C1 segment of cervical spinal cord (tissue), 14 donors: ENCODE measurements around the gene LPO.

Source experiments
- DNase-seq, 14 donors: peaks; one replicate each; lab custom pipeline; 2025; lab: John Stamatoyannopoulos, UW

LPO gene

DNA sequence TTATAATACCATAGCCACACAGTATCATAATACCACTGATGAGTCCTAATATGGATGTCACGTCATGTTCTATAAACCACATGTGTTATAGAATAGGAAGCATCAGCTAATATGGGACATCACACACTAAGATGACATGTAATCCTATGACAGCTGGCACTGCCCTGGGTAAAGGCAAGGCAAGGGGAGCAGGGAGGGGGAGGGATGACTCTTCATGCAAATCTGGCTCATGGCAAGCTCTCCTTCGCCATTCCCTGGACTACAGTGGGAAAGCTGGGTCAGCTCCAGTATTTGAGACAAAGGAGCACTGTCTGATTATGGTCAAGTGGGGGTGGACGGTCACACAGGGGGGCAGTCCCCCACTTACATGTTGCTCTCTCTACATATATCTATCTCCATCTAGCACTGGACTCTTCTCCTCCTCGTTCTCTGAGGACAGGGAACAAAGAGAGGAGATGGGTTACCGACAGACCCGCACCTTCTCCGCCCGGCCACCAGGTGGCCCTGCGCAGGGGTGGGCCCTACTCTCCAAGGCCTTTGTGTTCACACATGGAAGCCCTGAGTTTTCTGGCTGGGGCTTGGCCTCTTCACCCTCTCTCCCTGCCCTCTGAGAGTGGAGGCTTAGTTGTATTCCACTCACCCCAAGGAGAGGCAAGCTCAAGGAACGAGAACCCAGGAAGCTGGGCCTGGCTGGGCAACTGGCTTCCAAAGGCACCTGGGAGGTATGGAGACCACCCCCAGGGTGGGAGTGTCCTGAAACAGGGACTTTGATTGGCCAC lies 65.8 kb downstream of the LPO start:
- peak in 1 of 14 donors; percentile 24 for DNase-seq

DNA sequence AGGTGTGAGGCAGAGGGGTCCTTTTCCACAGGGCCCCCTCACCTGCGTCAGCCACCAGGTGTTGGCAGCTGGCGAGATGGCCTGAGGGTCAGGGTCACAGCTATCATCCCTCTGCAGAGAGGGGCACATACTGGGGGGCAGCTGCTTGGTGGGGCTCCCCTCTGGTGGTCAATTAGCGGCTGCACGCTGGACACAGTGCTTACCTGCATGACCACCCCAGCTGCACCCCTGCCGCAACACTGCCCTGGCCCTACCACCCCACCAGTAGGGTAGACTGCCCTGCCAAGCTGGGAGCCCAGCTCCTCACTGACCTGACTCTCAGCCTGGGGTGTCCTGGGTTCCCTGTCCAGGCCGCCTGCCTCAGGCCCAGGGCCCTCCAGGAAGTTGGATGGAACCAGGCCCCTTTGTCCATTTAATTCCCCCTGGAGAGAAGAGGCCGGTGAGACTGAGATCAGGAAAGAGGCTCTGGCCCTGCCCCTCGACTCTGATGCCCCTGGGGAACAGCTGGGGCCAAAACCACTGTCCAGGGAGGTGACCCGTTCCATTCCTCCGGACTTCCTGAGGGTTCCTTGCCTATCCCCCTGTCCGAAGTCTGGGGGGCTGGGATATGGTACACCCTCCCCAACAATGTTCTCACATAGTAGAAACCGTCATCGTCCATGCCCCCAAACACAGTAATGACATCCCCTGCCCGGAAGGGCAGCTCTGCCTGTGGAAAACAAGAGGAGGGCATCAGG lies 66.5 kb downstream of the LPO start:
- no peak for DNase-seq

DNA sequence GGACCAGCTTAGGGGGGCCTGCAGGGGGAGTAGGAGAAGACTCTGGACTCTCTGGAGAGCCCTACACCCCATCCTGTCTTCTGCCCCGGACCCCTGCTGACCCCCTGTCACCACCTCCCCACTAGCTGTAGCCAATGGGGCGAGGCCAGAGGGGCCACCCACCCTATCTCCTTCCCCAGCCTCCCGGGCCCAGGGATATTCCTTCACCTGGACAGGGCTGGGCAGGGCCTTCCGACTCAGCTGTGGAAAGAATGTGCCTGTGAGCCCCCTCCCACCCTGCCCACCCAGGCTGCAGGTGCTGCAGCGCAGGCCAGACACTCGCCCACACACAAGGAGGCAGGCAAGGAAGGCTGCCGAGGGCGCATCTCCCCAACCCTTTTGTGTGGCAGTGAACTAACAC lies 67.2 kb downstream of the LPO start:
- DNase-seq: no peak

DNA sequence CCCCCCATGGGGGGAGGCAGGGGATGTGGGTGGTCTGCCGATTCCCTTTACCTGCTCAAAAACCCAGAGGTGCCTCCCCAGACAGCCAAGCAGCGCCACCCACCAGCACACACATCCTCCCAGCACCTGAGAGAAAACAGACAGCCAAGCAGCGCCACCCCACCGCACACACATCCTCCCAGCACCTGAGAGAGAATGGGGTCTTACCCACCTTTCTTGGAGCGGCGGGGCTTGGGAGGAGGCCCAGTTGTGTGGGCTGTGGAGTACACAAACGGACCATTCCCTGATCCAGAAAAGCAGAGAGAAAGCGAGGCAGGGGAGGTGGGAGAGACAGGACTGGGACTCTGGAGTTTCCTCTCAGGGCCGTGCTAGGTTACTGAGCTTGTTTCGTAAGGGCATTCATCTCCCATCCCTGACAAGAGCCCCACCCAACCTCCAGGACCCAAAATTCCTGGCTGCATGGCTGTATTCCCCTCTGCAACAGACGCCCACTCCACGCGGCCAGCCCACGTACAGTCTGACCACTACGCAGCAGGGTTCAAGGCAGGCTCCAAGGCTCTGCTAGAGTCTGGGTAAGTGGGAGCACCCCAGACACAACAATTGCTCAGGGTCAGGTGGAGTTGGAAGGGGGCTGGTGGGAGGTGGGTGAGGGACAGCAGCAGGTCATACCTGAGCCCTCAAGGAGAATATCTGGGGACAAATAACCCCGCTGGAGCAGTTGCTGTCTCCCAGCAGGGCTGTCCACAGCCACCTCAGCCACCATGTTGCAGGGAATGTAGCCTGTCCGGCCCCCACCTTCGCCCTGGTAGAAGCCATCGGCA lies 68.0 kb downstream of the LPO start:
- no peak for DNase-seq

DNA sequence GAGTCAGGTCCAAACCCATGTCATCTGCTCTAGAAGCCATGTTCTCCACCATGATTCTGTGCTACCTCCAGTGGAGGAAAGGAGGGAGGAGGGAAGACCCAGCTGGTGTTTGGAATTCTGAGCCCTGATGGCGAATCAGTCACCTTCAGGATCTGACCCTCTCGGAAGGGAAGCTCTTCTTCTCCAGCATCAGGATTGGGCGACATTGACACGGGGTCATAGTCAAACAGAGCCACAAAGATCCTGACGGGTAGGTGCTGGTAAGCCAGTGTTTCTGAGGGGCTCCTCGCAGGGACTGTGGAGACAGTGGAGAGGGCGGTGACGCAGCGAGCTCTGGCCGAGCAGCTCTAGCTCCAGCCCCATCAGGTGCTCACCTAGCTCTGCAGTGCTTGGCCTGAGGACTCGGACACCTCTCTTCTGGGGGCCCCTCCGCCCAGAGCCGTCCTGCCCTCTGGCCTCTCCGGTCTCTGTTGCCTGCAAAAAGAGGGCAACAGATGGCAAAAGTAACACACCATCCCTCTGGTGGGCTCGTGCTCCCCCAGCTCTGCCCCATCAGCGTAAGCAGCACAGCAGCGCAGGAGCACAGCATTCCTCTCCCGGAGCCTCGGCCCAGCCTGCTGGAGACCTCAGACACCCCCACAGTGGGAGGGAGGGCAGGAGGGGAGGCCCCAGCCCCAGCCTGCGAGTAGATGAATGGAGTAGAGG lies 69.2 kb downstream of the LPO start:
- no peak for DNase-seq

DNA sequence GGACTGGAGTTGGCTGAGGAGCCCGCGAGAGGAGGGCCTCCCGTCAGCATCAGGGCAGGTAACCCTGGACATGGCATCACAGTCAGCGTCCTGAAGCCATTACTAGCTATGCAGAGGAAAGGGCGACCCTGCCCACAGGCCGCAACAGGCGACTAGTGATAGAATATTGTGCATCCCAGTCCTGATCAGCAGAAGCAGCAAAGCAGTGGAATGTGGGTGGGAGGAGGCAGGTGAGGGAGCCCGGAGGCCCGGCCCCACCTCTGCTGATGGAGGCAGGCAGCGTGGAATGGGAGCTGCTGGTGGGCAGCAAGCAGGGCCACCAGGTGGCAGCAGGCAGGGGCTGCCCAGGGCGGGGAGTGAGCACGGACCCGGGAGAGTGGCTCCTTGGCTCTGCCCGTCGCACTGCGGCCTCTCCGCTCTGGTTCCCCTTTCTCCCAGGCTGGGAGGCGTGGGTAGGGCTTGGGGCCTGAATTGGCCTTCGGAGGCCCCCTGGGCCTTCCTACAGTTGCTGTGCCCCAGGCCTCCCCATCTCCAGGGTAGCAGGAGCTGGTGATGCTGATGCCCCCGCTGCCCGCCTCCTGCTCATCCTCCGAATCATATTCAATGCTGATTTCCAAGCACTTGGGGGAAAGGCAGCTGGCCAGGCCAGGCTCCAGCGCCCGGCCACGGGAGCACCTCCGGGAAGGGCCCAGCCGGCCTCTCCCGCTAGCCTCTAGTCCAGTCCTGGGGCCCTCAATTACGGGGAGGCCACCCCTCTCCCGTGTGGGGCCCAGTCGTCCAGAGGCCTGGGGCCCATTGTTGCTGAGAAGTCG lies 70.0 kb downstream of the LPO start:
- no peak for DNase-seq

DNA sequence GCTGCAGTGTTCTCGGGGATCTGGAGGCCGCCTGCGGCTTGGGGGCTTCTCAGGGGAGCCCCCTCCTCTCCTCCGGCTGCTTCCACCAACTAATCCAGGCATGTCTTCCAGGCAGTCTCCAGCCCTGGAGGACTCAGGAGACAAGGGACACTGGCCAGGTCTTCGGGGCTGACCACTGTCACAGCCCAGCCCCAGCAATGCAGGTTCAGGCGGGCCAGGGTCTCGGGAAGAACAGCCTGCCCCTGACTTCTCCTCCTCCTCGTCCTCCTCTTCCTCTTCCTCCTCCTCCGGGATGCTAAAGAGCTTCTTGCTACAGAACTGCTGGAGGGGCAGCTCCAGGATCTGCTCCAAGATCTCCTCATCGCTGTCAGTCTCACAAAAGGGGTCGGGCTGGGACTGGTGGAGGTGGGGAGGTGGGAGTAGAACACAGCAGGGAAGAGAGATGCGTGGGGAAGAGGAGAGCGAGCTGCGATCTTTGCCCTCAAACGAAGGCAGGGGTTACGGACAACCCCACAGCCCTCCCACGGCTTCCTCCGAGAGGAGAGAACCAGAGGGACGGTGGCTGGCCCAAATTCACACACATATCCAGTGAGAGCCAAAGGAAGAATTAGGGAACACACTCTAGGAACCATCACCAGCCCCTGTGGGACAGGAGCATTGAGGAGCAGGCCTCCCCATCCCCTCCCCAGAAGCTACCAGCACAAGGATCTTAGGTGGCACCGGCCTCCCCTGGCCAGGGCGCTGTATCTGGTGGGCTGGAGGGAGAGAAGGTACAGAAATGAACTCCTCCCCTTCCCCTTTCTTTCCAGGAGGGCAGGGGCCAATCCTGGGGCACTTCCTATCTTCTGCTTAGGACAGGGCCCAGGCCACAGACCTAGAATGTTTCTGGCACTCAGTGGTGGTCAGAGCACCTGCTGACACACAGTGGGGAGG lies 70.9 kb downstream of the LPO start:
- DNase-seq: no peak

DNA sequence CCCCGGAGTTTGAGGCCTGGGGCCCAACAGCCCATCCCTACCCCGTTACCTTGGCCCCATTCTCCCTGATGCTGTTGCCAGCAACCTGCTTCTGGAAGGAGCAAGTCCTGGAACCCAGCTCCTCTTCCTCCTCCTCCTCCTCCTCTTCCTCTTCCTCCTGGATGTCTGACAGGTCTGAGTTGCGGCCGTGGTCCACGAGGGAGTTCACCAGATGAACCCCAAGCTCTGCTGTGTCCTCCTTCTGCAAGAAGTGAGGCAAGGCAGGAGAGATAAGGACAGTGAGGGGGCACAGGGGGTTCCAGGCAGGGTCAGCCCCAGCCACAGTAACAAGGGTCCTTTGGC lies 71.5 kb downstream of the LPO start:
- no peak for DNase-seq

DNA sequence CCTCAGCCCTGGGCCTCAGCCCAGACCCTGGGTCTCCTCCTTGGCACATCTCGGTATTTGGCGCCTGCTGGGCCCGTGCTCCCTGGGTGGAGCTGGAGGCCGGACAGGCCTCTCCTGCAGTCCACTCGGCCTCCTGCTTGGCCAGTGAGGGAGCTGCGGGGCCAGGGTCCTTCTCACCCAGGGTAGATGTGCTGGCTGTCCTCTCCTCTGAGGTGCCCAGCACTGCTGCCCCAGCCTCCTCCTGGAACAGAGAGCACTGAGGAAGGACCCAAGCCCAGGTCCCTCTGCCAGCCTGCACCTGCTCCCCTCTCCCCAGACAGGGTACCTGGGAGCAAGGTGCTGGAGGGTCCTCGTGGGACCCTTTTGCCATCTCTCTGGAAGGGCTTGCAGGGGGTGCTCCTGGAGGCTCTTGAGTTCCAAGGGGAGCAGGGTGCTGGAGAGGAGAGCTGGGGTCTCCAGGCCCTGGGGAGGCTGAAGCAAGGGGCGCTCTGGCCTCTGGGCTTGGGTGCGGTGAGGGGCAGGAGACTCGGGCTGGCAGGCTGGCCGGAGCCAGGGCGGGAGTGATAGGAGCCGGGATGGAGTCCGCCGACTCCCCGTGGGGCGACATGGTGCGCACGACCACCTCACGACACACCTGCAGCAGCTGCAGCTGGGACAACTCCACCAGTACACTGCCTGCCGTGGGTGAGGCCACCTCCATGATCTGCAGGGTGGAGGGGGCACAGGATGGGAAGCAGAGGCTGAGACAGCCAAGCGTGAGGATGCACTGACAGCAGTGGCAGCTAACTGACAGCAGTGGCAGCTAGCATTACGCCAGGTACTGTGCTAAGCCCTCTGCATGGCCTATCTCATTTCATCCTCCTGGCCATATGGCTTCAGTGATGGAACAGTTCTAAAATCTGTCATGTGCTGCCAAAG lies 72.4 kb downstream of the LPO start:
- peak in 1 of 14 donors; percentile 78 for DNase-seq

DNA sequence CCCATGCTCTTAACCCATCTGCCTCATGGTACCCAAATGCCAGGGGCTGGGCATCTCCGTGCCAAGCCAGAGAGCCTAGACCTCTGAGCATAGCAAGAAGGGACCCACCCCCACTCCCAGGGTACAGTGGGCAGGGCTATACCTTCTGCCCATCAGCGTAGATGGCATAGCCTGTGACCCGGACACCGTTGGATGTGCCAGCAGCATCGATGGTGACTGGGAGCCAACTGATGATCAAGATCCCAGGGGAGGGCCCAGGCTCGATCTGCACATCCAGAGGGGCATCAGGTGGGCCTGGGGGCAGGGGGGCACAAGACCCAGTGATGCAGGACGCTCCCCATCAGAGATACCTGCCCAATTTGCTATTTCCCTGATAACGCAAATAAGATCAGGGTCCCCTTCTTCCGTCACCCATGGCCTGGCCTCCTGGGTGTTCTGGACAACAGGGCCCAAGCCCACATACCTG lies 73.1 kb downstream of the LPO start:
- DNase-seq: no peak

DNA sequence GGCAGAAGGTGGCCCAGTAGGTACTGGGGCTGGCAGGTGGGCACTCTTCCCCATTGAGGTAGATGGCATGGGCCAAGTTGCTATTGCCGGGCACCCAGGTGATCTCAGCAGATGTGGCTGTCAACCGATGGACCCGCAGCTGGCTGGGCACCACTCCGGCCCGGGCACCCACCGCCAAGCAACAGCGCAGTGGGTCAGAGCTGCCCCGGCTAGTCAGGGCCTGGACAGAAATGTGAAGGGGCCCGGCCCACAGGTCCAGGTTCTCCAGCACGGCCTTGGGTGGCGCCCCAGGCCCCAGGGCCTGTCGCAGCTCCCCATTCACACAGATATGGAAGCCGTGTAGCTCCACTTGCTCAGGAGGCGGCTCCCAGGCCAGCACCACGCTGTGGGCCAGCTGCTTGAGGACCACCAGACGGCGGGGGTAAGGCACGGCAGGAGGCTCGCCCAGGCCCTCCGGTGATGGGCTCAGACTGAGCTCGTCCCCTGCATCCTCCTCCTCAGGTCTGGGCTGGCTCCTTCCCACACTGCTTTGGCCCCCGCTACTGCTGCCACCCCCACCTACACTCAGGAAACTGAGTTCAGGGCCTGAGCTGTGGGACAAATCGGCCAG lies 73.7 kb downstream of the LPO start:
- DNase-seq: no peak

DNA sequence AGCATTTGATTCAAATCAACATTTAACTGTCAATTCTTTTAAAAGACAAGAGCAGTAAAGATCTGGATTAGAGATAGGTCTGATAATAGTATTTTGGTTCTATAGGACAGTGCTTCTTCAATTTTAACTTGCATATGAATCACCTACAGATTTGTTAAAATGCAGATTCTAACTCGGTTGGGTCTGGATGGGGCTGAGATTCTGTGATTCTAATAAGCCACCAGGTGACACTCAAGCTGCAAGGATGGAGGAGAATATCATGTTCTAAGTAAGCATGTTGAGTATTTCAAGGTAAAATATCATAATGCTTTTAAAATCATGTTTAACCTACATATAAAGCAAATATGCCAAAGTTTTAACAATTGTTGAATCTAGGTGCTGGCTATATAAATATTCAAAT lies 74.4 kb downstream of the LPO start:
- DNase-seq: no peak

DNA sequence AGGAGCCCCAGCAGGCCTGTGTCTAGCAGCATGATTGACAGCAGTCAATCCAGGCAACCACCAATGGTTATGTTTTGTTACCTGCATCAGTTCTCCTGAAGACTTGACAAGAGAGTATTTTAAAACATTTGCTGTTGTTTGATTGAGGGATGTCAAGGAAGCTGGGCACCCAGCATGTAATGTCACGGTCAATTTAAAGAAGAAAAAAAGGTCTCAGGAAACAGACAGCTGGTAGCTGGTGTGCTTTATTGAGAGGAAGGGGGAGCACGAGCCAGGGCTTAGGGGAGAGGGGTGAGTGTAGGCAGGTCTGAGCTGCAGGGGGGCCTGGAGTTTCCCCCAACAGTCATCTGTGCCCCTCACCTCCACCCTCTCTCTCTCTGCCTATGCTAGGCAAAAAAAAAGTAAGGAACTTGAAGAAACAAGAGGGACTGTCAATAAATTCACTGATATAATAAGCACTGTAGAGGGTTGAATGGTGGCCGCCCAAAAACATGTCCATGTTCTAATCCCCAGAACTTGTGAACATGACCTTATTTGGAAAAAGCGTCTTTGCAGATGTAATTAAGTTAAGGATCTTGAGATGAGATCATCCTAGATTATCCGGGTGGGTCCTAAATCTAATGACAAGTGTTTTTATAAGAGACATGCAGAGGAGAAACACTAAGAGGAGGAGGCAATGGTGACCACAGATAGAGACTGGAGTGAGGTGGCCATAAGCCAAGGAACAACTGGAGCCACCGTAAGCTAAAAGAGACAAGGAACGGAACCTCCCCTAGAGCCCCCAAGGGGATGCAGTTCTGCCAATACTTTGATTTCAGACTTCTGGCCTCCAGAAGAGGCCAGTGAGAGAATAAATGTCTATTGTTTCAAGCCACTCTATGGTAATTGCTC lies 75.7 kb downstream of the LPO start:
- DNase-seq: no peak

DNA sequence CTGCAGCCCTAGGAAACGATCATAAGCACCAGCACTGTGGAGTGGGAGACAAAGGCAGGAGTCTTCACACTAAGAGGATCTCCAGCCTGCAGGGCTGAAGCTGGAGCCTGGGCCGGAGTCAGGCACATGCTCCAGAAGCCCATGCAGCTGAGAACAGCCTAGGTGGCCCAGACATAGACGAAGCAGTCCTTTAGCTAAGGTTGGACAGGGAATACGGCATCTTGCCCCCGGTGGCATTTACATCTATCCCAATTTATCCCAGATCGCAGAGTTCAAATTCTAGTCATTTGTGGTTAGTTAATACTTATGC lies 76.3 kb downstream of the LPO start:
- no peak for DNase-seq

DNA sequence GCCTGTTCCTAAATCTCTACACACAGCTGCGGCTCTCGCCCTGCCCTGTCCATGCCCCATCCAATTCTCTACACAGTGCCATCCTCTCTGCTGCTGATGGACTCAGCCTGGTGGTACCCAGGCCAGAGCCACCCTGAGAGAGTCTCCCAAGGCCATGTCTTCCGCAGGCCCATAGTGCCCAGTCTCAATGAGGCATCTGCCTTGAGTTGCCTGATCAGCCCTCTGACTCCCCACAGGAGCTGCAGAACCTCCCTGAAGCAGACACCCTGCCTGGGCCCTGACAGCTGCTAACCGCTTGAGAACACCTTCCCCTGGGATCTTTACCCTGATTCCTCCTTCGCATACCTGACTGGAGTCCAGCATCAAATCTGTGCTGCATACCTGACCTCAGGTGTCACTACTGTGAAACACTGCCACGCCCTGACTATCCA lies 76.9 kb downstream of the LPO start:
- DNase-seq: no peak

DNA sequence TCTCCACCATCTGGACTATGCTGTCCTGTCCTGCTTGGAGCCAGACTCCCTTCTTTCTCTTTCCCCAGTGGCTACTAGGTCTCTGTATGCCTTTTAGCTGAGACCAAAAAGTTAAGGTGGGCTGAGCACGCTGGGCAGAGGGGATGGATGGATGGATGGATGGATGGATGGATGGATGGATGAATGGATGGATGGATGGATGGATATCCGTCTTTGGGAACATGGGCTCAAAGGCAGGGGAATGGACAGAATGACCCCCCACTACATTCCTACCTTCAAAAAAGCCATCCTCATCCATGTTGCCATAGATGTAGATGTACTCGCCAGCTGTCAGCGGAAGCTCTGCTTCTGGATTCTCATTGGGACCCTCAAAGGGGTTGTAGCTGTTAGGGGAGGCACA lies 77.4 kb downstream of the LPO start:
- no peak for DNase-seq

DNA sequence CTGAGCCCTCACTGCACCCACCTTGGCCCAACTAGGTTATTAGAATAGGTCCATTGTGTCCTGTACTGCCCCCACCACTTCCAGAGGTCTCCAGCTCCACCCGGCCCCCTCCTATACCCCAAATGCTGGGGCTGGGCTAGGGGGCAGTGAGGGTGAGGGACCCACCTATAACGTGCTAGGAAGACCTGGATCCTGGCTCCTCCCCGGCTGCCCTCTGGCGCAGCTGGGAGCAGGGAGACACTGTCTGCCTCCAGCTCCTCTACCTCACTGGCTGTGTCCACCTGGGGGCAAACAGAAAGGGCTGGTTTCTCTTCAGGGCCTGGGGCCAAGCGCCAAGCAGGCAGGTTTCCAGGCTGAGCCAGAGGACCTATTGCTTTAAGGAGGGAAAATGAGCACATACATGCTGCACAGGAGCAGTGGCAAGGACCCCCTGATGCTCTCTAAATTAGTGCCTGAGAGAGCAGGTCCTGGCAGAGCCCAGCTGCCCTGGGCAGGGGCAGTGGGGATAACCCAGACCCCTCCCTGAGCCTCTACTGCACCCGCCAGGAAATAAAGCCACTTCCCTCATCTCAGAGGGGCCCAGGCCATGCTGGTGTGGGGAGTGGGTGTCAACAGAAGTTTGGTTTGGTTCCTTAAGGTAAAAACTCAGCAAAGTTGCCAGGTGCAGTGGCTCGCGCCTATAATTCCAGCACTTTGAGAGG lies 78.0 kb downstream of the LPO start:
- no peak for DNase-seq
